Right lobe of liver (tissue), 6 donors: ENCODE data around the gene GMPR. TPM values are rescaled to one million over a fixed set of nuclear protein-coding genes. Genes with fewer than 3 reads are reported as not detected.

ENCODE experiments used
- ATAC-seq, 4 donors: fragments of 200-7000 bp; cut with Tn5 transposase; one replicate each; pipeline ENCODE4 v1.9.1; 2020; ENCODE audit warnings: mild to moderate bottlenecking in 4 of 4, moderate library complexity in 4 of 4
- DNase-seq, 3 donors: peaks; one replicate each; pipeline ENCODE4 v3.0.0-alpha.2; 2020
- H3K27ac ChIP-seq, 3 donors: fragments of 200-600 bp; one replicate each; pipeline ENCODE4 v1.8.0; 2022
- H3K27me3 ChIP-seq, 2 donors: fragments of 200-600 bp; one replicate each; pipeline ENCODE4 v1.8.0; 2022
- H3K36me3 ChIP-seq, 4 donors: fragments of 200-600 bp; sonication (generic) in 1 of 4; one replicate each; pipeline versions ENCODE4 v1.5.1 to v1.8.0; 2017 to 2022; ENCODE audit warnings: control low read depth in 1 of 4
- H3K4me1 ChIP-seq, 4 donors: fragments of 200-600 bp; sonication (generic) in 1 of 4; one replicate each; pipeline versions ENCODE4 v1.5.1 to v1.8.0; 2017 to 2022; ENCODE audit warnings: control low read depth in 1 of 4
- H3K4me3 ChIP-seq, 3 donors: fragments of 200-600 bp; one replicate each; pipeline ENCODE4 v1.8.0; 2022
- H3K9me3 ChIP-seq, 4 donors: fragments of 200-600 bp; sonication (generic) in 1 of 4; one replicate each; pipeline versions ENCODE4 v1.5.1 to v1.8.0; 2017 to 2022; ENCODE audit warnings: control low read depth in 1 of 4
- CTCF ChIP-seq, 4 donors: fragments of 200-600 bp in 3 of 4; fragments of 450-650 bp in 1 of 4; IDR thresholded peaks; one replicate each; pipeline versions ENCODE4 v1.5.1 to v1.8.0; 2016 to 2022; ENCODE audit warnings: antibody characterized with exemption in 4 of 4, mild to moderate bottlenecking in 2 of 4
- POLR2A ChIP-seq: fragments of 450-650 bp; IDR thresholded peaks from one replicate; pipeline ENCODE4 v1.6.1; 2017; ENCODE audit warnings: antibody characterized with exemption, mild to moderate bottlenecking
- WGBS: methylation state at CpG from one replicate; pipeline ENCODE4 v1.1.6; 2018; ENCODE audit warnings: low coverage, low lambda C conversion rate; ENCODE audit not compliant: insufficient coverage; ENCODE audit errors: missing lambda C conversion rate; 5-methylcytosine and 5-hydroxymethylcytosine counted together
- intact Hi-C, 2 donors: fragments of 100-400 bp; cut with DNase I; formaldehyde crosslinking; loops; one replicate each; pipeline versions ENCODE4 v1.11.2 to v1.14.1; 2022
- total RNA-seq, 6 experiments: library from RNA; depleted of rRNA in 2 of 6; stranded (reverse); fragments of >200 nt in 2 of 6; fragmentation: NEBNext Ultra II Directional in 3 of 6; extraction: Animal tissue kit (Norgen Biotek cat#: 25700) in 3 of 6; gene quantifications; one replicate each; pipeline versions ENCODE4 v1.1.0 to v1.2.4, GENCODE V29; 2016 to 2023
- donor health status: DM: no; HTN: yes; CAD: no.
- donor health status: DM: no; HTN: no; CAD: no.
- donor health status: DM: no; HTN: no; CAD: no.
- donor health status: DM: no; HTN: yes; CAD: no.
- donor health status: DM: no; HTN: yes; CAD: no.

Gene GMPR
- total RNA-seq, 6 experiments from 2014 or later: 3.7 to 6.5 (median 4.9) TPM

DNA sequence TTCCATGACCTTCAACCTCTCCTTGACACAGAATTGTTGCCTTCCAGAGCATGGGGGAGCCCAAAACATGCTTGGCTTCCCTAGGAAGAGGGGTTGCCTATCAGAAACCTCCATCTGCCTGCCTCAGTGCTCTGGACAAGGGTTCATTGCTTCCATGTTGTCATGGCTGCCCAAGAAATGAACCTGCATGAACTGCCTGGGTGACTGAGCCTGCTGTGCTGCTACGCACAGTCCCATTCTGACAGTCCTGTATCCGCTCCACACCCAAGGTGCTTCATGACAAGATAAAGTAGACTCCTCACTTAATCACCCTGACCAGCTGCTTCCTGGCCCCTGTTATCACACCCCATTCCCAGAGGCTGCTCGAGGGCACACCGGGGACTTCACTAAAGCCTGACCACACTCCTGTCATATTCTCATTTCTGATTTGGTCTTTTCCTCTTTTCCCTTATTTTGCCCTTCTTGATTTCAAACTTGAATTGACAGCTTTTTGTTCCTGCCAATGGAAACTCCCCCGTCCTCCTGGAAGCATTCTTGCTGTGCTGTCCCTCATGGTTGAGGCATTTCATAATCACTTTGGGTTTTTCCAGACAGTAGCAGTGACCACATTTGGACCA, 31.9 kb downstream of the GMPR start:
- Histone ChIP-seq H3K27ac (no peak overlapping the region), H3K4me1 (no peaks in the 10 kb centered on the region), H3K4me3 (no peak overlapping the region), H3K36me3 (no peaks in the 10 kb centered on the region), H3K9me3 (no peaks in the 10 kb centered on the region), H3K27me3 (no peaks in the 10 kb centered on the region)
- DNase-seq (no peak), ATAC-seq (peak in 1 of 4 donors; percentile 46)
- TF ChIP-seq POLR2A: no peak
- no peak for TF ChIP-seq CTCF (IDR thresholded peaks at IDR 0.05)
- WGBS: 59% methylated on average over 3 of the region's 5 CpGs
- intact Hi-C loops: no loop called here

- 83% methylated on average over 5 of the region's 5 CpGs for WGBS
Measured at GRCh38 chr6:16271428-16271827, 33.0 kb downstream of the GMPR start.

GRCh38 chr6:16272201-16272600, 33.8 kb downstream of the GMPR start:
- WGBS: 62% methylated on average over 1 of the region's 1 CpG
- H3K27ac ChIP-seq: no peak overlapping the region
- TF ChIP-seq POLR2A (no peak), CTCF (IDR thresholded peaks at IDR 0.05) (no peak)
- H3K9me3 ChIP-seq: no peaks in the 10 kb centered on the region
- no peak overlapping the region for H3K4me3 ChIP-seq
- no peaks in the 10 kb centered on the region for H3K36me3 ChIP-seq
- no peaks in the 10 kb centered on the region for H3K27me3 ChIP-seq
- intact Hi-C loops: no loop called here
- no peak for DNase-seq
- ATAC-seq: no peak
- H3K4me1 ChIP-seq: no peaks in the 10 kb centered on the region

More at GRCh38 chr6:16271428-16271827, 33.0 kb downstream of the GMPR start:
- DNase-seq (no peak), ATAC-seq (no peak)
- no peaks in the 10 kb centered on the region for H3K36me3 ChIP-seq
- H3K4me3 ChIP-seq: no peak overlapping the region
- intact Hi-C loops: no loop called here
- H3K9me3 ChIP-seq: no peaks in the 10 kb centered on the region
- no peak overlapping the region for H3K27ac ChIP-seq
- no peaks in the 10 kb centered on the region for H3K27me3 ChIP-seq
- no peak for TF ChIP-seq POLR2A
- TF ChIP-seq CTCF (IDR thresholded peaks at IDR 0.05): no peak
- no peaks in the 10 kb centered on the region for H3K4me1 ChIP-seq

- ATAC-seq: no peak
- Histone ChIP-seq H3K4me3 (no peak overlapping the region), H3K4me1 (no peaks in the 10 kb centered on the region), H3K27ac (no peak overlapping the region), H3K27me3 (no peaks in the 10 kb centered on the region), H3K9me3 (no peaks in the 10 kb centered on the region), H3K36me3 (no peaks in the 10 kb centered on the region)
- WGBS: no CpG with 5 or more reads among the region's 1 CpG
- intact Hi-C loops: no loop called here
- no peak for DNase-seq
- TF ChIP-seq CTCF (IDR thresholded peaks at IDR 0.05) (no peak), POLR2A (no peak)
Measured at GRCh38 chr6:16273256-16273655, 34.9 kb downstream of the GMPR start.
